ENCODE measurements around the gene LGALS3. TPM values are rescaled to one million over a fixed set of nuclear protein-coding genes. Genes with fewer than 3 reads are reported as not detected.

LGALS3 gene
- total RNA-seq, 4 donors from 2014 or later: 68.0 to 124 (median 80.6) TPM

DNA sequence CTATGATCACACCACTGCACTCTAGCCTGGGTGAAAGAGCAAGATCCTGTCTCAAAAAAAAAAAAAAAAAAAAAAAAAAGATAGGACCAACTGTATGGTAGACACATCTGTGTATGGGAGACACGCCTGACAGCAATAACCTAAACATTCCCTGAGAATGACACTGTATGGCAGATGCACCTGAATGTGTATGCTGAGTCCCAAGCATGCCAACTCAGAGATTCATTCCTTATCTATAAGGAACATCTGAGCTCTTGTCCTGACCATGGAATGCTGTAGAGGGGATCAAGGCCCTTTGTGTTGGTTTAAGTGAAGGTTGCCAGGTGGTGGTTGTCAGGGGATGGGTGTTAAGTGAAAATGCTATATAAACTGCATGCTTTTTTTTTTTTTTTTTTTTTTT lies 19.2 kb upstream of the LGALS3 start:
- no peak for ATAC-seq
- intact Hi-C loops (cut with DNase I; ENCODE audit: low total_unique reads): no loop called here
- Histone ChIP-seq H3K4me3 (no peak overlapping the region), H3K27ac (no peak overlapping the region), H3K9me3 (no peaks in the 10 kb centered on the region), H3K27me3 (no peaks in the 10 kb centered on the region), H3K4me1 (peaks cover 15 to 23% of the 10 kb centered on the region in 2 donors), H3K36me3 (no peaks in the 10 kb centered on the region)
- TF ChIP-seq, protein P1, sequence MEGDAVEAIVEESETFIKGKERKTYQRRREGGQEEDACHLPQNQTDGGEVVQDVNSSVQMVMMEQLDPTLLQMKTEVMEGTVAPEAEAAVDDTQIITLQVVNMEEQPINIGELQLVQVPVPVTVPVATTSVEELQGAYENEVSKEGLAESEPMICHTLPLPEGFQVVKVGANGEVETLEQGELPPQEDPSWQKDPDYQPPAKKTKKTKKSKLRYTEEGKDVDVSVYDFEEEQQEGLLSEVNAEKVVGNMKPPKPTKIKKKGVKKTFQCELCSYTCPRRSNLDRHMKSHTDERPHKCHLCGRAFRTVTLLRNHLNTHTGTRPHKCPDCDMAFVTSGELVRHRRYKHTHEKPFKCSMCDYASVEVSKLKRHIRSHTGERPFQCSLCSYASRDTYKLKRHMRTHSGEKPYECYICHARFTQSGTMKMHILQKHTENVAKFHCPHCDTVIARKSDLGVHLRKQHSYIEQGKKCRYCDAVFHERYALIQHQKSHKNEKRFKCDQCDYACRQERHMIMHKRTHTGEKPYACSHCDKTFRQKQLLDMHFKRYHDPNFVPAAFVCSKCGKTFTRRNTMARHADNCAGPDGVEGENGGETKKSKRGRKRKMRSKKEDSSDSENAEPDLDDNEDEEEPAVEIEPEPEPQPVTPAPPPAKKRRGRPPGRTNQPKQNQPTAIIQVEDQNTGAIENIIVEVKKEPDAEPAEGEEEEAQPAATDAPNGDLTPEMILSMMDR (IDR thresholded peaks at IDR 0.05 in 4 of 5, conservative IDR thresholded peaks at IDR 0.05 in 1 of 5): no peak
- no peak for TF ChIP-seq POLR2A (IDR thresholded peaks at IDR 0.05)
- in situ Hi-C loops (cut with MboI; ENCODE audit: low sequenced_read_pairs in 4 of 4): no loop called here
- DNase-seq: no peak

DNA sequence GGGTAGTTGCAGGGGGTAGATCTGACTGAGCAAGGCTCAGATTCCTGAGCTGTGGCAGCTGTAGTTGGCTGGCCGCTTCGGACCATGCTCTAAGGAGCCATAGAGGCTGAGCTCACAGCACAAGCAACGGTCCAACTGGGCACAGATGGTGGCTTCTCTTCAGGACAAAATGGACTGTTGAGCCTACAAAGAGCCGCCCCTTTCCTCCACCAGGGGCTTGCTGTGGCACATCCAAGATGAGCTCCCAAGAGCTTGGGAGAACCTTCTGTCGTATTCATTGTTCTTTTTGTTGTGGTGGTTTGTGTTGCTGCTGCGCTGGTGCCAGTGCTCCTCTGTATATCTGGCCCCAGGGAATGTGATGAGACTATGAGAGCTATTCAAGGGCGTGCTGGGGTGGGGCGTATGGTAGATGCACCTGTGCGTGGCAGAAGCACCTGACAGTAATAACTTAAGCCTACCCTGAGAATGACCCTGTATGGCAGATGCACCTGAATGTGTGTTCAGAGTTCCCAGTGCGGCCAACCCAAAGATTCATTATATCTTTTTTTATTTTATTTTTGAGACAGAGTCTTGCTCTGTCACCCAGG lies 17.8 kb upstream of the LGALS3 start:
- H3K27me3 ChIP-seq: no peaks in the 10 kb centered on the region
- no peaks in the 10 kb centered on the region for H3K9me3 ChIP-seq
- no peak overlapping the region for H3K27ac ChIP-seq
- no peak overlapping the region for H3K4me3 ChIP-seq
- ATAC-seq (no peak), DNase-seq (no peak)
- no peak for TF ChIP-seq POLR2A (IDR thresholded peaks at IDR 0.05)
- TF ChIP-seq, protein P1 (IDR thresholded peaks at IDR 0.05 in 4 of 5, conservative IDR thresholded peaks at IDR 0.05 in 1 of 5): no peak
- intact Hi-C loops (cut with DNase I; ENCODE audit: low total_unique reads) (no loop called here), in situ Hi-C loops (cut with MboI; ENCODE audit: low sequenced_read_pairs in 4 of 4) (no loop called here)
- peaks cover 12 to 23% of the 10 kb centered on the region in 2 donors for H3K4me1 ChIP-seq
- H3K36me3 ChIP-seq: no peaks in the 10 kb centered on the region

DNA sequence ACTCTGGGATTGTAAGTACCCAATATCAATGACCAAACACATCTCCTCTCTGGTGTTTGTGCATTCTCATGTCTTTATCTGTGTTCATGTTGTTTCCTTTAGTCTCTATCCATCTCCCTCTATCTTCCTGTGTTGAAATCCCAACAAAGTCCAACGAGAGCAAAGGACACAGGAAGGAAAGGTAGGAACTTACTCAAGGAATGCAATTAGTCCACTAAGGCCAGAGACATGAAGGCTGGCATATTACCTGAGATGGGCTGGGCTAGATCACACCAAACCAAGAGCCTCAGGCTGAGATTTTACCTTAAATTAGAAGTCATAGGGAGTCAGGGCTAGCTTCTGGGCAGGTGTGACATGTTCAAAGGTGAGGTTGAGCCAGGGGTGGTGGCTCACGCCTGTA lies 14.3 kb upstream of the LGALS3 start:
- no peak overlapping the region for H3K4me3 ChIP-seq
- intact Hi-C loops (cut with DNase I; ENCODE audit: low total_unique reads) (no loop called here), in situ Hi-C loops (cut with MboI; ENCODE audit: low sequenced_read_pairs in 4 of 4) (no loop called here)
- H3K27me3 ChIP-seq: no peaks in the 10 kb centered on the region
- no peaks in the 10 kb centered on the region for H3K36me3 ChIP-seq
- DNase-seq (no peak), ATAC-seq (no peak)
- H3K9me3 ChIP-seq: no peaks in the 10 kb centered on the region
- H3K27ac ChIP-seq: no peak overlapping the region
- TF ChIP-seq POLR2A (IDR thresholded peaks at IDR 0.05): no peak
- TF ChIP-seq, protein P1 (IDR thresholded peaks at IDR 0.05 in 4 of 5, conservative IDR thresholded peaks at IDR 0.05 in 1 of 5): no peak
- H3K4me1 ChIP-seq: peaks cover 5 to 17% of the 10 kb centered on the region in 2 donors

DNA sequence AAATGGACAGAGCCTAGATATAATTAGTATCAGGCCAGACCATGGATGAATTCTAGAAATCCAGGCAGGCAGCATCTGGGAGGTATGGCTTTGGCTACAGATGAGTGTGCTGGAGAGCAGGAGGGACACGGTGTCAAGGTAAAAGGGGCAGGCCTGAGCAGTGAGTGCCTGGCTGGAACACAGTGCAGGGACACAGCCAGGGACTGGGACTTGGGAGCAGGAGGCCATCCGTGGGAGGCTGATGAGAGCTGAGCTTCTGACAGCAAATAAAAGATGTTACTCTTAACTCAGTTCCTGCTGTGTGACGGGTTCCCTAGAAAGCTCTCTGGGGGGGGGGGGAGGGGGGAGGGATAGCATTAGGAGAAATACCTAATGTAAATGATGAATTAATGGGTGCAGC lies 13.6 kb upstream of the LGALS3 start:
- Histone ChIP-seq H3K36me3 (no peaks in the 10 kb centered on the region), H3K4me1 (peaks cover 5 to 22% of the 10 kb centered on the region in 2 donors), H3K4me3 (no peak overlapping the region), H3K27ac (no peak overlapping the region), H3K9me3 (no peaks in the 10 kb centered on the region), H3K27me3 (no peaks in the 10 kb centered on the region)
- no peak for ATAC-seq
- TF ChIP-seq POLR2A (IDR thresholded peaks at IDR 0.05): no peak
- in situ Hi-C loops (cut with MboI; ENCODE audit: low sequenced_read_pairs in 4 of 4): no loop called here
- no peak for DNase-seq
- intact Hi-C loops (cut with DNase I; ENCODE audit: low total_unique reads): no loop called here

DNA sequence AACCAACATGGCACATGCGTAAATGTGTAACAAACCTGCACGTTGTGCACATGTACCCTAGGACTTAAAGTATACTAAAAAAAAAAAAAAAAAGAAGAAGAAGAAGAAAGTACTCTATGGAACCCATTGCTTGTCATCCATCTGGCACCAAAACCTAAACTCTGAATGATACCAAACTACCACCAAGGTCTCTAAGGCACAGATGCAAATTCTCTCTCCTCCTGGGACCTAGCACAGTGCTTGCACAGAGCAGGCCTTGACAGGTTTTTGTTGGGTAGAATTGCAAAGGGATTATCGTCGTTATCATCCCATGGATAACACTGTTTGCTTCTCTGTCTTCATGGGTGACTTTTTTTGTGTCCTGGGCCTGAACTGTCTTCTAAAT lies 13.2 kb upstream of the LGALS3 start:
- ATAC-seq: no peak
- Histone ChIP-seq H3K9me3 (no peaks in the 10 kb centered on the region), H3K4me1 (peaks cover 5 to 22% of the 10 kb centered on the region in 2 donors), H3K4me3 (no peak overlapping the region), H3K27ac (no peak overlapping the region), H3K36me3 (no peaks in the 10 kb centered on the region), H3K27me3 (no peaks in the 10 kb centered on the region)
- in situ Hi-C loops (cut with MboI; ENCODE audit: low sequenced_read_pairs in 4 of 4): no loop called here
- no peak for DNase-seq
- intact Hi-C loops (cut with DNase I; ENCODE audit: low total_unique reads): no loop called here
- TF ChIP-seq POLR2A (IDR thresholded peaks at IDR 0.05): no peak
- TF ChIP-seq, protein P1 (IDR thresholded peaks at IDR 0.05 in 4 of 5, conservative IDR thresholded peaks at IDR 0.05 in 1 of 5): no peak

Measured in gastrocnemius medialis (tissue), 4 donors.